GM12878 (cell line): Measurements from ENCODE around the gene ZNF451. TPM values are rescaled to one million over a fixed set of nuclear protein-coding genes. Genes with fewer than 3 reads are reported as not detected.
"Not testable (repeated sequence)": the region's sequence is repeated elsewhere in the genome, so short reads cannot be mapped to it uniquely, and the experiment has no call there.

Experiments
- ATAC-seq: fragments of 200-7000 bp; cut with Tn5 transposase; 3 replicates; pipeline ENCODE4 v1.9.1; 2020; ENCODE audit warnings: mild to moderate bottlenecking, moderate library complexity
- BruUV-seq: library from RNA; stranded (reverse); fragments of 400-500 nt; replicated peaks from 2 replicates; lab custom pipeline; 2021; lab: Mats Ljungman, UMichigan
- CTCF ChIA-PET: fragments of 300-600 bp; sonication (Branson Sonifier 250); formaldehyde crosslinking; extraction: SDS; loops from one replicate; lab custom pipeline; 2021; ENCODE audit warnings: inconsistent platforms; lab: Yijun Ruan, JAX
- POLR2A ChIA-PET: fragments of 350-600 bp; formaldehyde crosslinking; extraction: SDS; loops from one replicate; lab custom pipeline; 2021; ENCODE audit warnings: inconsistent platforms; lab: Charles Lee
- RAD21 ChIA-PET: fragments of 300-600 bp; sonication (Branson Sonifier 250); formaldehyde crosslinking; loops from one replicate; lab custom pipeline; 2023; ENCODE audit warnings: antibody characterized with exemption; ENCODE audit not compliant: unreplicated experiment; lab: Charles Lee
- SMC1A ChIA-PET: fragments of 300-600 bp; sonication (Branson Sonifier 250); formaldehyde crosslinking; loops from one replicate; lab custom pipeline; 2023; ENCODE audit not compliant: unreplicated experiment, uncharacterized antibody; lab: Charles Lee
- DNase-seq: peaks from one replicate; pipeline ENCODE4 v3.0.0-alpha.2; 2011; ENCODE audit warnings: low read depth, low spot score
- FAIRE-seq: peaks from 3 replicates; lab custom pipeline; 2011; peaks lifted over from hg19 to GRCh38; lab: Jason Lieb, UNC
- H2AFZ ChIP-seq: 2 replicates; pipeline ENCODE4 v1.6.0; 2011; ENCODE audit warnings: low read depth, low read length, control low read depth; ENCODE audit not compliant: control insufficient read depth
- H3K27ac ChIP-seq: 2 replicates; pipeline ENCODE4 v1.5.1; 2011; ENCODE audit warnings: control low read depth; ENCODE audit not compliant: control insufficient read depth, insufficient read depth
- H3K27me3 ChIP-seq, 2 experiments: replicated peaks in 1 of 2; 2 replicates each; pipeline versions ENCODE4 v1.6.0 to v1.6.1; 2011; ENCODE audit warnings: low read length in 1 of 2; ENCODE audit not compliant: control insufficient read depth in 2 of 2, insufficient read depth in 2 of 2
- H3K36me3 ChIP-seq, 2 experiments: 2 replicates each; pipeline ENCODE4 v1.5.1; 2011; ENCODE audit warnings: low read length in 1 of 2; ENCODE audit not compliant: control insufficient read depth in 2 of 2, insufficient read depth in 2 of 2
- H3K4me1 ChIP-seq: 2 replicates; pipeline ENCODE4 v1.6.1; 2011; ENCODE audit warnings: mild to moderate bottlenecking, low read length, moderate library complexity, mixed read lengths; ENCODE audit not compliant: control insufficient read depth, insufficient read depth
- H3K4me2 ChIP-seq: 2 replicates; pipeline ENCODE4 v1.6.0; 2011; ENCODE audit warnings: control low read depth; ENCODE audit not compliant: control insufficient read depth, insufficient read depth
- H3K4me3 ChIP-seq: fragments of 200-600 bp; sonication (generic); 2 replicates; pipeline ENCODE4 v1.5.1; 2016
- H3K79me2 ChIP-seq: 2 replicates; pipeline ENCODE4 v1.6.0; 2011; ENCODE audit warnings: low read length; ENCODE audit not compliant: control insufficient read depth, insufficient read depth
- H3K9ac ChIP-seq: 2 replicates; pipeline ENCODE4 v1.8.0; 2011; ENCODE audit warnings: low read length, control low read depth, mixed read lengths; ENCODE audit not compliant: control insufficient read depth, insufficient read depth
- H3K9me3 ChIP-seq: replicated peaks from 3 replicates; pipeline ENCODE4 v1.5.1; 2011; ENCODE audit warnings: mild to moderate bottlenecking, low read length; ENCODE audit not compliant: control insufficient read depth, insufficient read depth
- H4K20me1 ChIP-seq: 2 replicates; pipeline ENCODE4 v1.6.0; 2011; ENCODE audit not compliant: control insufficient read depth, insufficient read depth
- BACH1 ChIP-seq: fragments of 450-650 bp; IDR thresholded peaks from 2 replicates; pipeline ENCODE4 v1.6.1; 2017; ENCODE audit warnings: mild to moderate bottlenecking, borderline replicate concordance
- CREM ChIP-seq: IDR thresholded peaks from 2 replicates; pipeline ENCODE4 v1.6.1; 2014; ENCODE audit warnings: antibody characterized with exemption, low read depth
- EED ChIP-seq: sonication (generic); IDR thresholded peaks from 2 replicates; pipeline ENCODE4 v1.6.1; 2016; ENCODE audit warnings: antibody characterized with exemption, low read depth
- GABPA ChIP-seq: IDR thresholded peaks from 2 replicates; pipeline ENCODE4 v1.6.1; 2014; ENCODE audit warnings: antibody characterized with exemption, low read depth, mild to moderate bottlenecking, inconsistent platforms
- HCFC1 ChIP-seq: fragments of 150-350 bp; IDR thresholded peaks from 2 replicates; pipeline ENCODE4 v1.6.1; 2014; ENCODE audit warnings: low read length
- HDGF ChIP-seq: fragments of 450-650 bp; IDR thresholded peaks from 2 replicates; pipeline ENCODE4 v1.6.1; 2016; ENCODE audit warnings: antibody characterized with exemption
- IRF3 ChIP-seq: fragments of 450-650 bp; IDR thresholded peaks from 2 replicates; pipeline ENCODE4 v1.6.1; 2014; ENCODE audit warnings: mild to moderate bottlenecking
- MXI1 ChIP-seq: fragments of 150-350 bp; IDR thresholded peaks from 2 replicates; pipeline ENCODE4 v1.6.1; 2011; ENCODE audit warnings: low read depth, mild to moderate bottlenecking, inconsistent platforms, low read length, improper control_type of control experiment
- NBN ChIP-seq: fragments of 450-650 bp; IDR thresholded peaks from 2 replicates; pipeline ENCODE4 v1.6.1; 2016
- NFYB ChIP-seq: IDR thresholded peaks from 2 replicates; pipeline ENCODE4 v1.6.1; 2011; ENCODE audit warnings: low read depth, mild to moderate bottlenecking, low read length, improper control_type of control experiment, moderate library complexity; ENCODE audit not compliant: insufficient read depth
- POLR2AphosphoS5 ChIP-seq: IDR thresholded peaks from 2 replicates; pipeline ENCODE4 v1.6.1; 2011; ENCODE audit warnings: mild to moderate bottlenecking, low read length, inconsistent platforms
- RCOR1 ChIP-seq: conservative IDR thresholded peaks from 2 replicates; pipeline ENCODE4 v1.6.1; 2012; ENCODE audit warnings: low read depth, low read length, improper control_type of control experiment
- TCF7 ChIP-seq: IDR thresholded peaks from 2 replicates; pipeline ENCODE4 v1.6.1; 2014; ENCODE audit warnings: antibody characterized with exemption, borderline replicate concordance
- ZBTB40 ChIP-seq: fragments of 450-650 bp; IDR thresholded peaks from 2 replicates; pipeline ENCODE4 v1.6.1; 2016; ENCODE audit warnings: mild to moderate bottlenecking, moderate library complexity, borderline replicate concordance
- WGBS: methylation state at CpG from one replicate; pipeline ENCODE4 v1.1.6; 2016; ENCODE audit warnings: low lambda C conversion rate; ENCODE audit not compliant: insufficient replicate concordance, insufficient coverage; ENCODE audit errors: missing lambda C conversion rate; 5-methylcytosine and 5-hydroxymethylcytosine counted together
- in situ Hi-C: fragments of 300-500 bp; cut with MboI; formaldehyde crosslinking; loops from 9 replicates; pipeline ENCODE4 v1.14.3; 2018; ENCODE audit warnings: mixed read lengths
- intact Hi-C: fragments of 100-400 bp; cut with micrococcal nuclease; formaldehyde crosslinking; loops from one replicate; pipeline ENCODE4 v1.14.2; 2022; ENCODE audit not compliant: unreplicated experiment
- polyA plus RNA-seq, 11 experiments: library from polyadenylated mRNA; depleted of rRNA in 4 of 11; unstranded in 6 of 11; stranded (reverse) in 5 of 11; fragments of >200 nt; fragmentation: Nextera tagmentation in 4 of 11; fragmentation: Illumina TruSeq in 1 of 11; extraction: Ambion mirVana in 4 of 11; extraction: Trizol in 1 of 11; gene quantifications; 1 replicate in 1 of 11; 2 replicates in 10 of 11; pipeline versions ENCODE4 v1.2.1 to v1.2.3, GENCODE V29; 2011 to 2016; ENCODE audit warnings: inconsistent platforms in 2 of 11, missing spikeins in 2 of 11, low read depth in 1 of 11
- total RNA-seq, 4 experiments: library from RNA; depleted of rRNA in 3 of 4; stranded (reverse); fragments of >200 nt in 3 of 4; fragmentation: Illumina TruSeq in 1 of 4; extraction: Trizol in 1 of 4; gene quantifications; 2 replicates each; pipeline versions ENCODE4 v1.2.1 to v1.2.3, GENCODE V29; 2013 to 2021

ZNF451 gene
- total and polyA plus RNA-seq, 10 of the 15 experiments (the other 5 are each of a cell fraction or from before 2014, with no cell fraction given), result 6.5 to 44.4 (median 23.8) TPM

- FAIRE-seq, BruUV-seq, in situ Hi-C loops, H3K9me3 ChIP-seq, H4K20me1 ChIP-seq, H3K36me3 ChIP-seq, H3K27me3 ChIP-seq, H3K4me1 ChIP-seq: not testable (repeated sequence)
- POLR2A ChIA-PET, result interaction anchor here (0.8 kb wide), 1 partner anchor 93 kb away, joined by 3 read pairs; no protein-coding TSS in a partner anchor
- Histone ChIP-seq H3K27ac (peak within 1 kb of the TSS; percentile 22), H3K4me2 (peak within 1 kb of the TSS; percentile 45), H3K4me3 (peak within 1 kb of the TSS; percentile 66), H2AFZ (peak within 1 kb of the TSS; percentile 78), H3K9ac (peak within 1 kb of the TSS; percentile 59), H3K79me2 (peaks cover 29% of the 10 kb centered on the region)
- DNase-seq (peak; percentile 68), ATAC-seq (peak; percentile 95)
- under 1% methylated on average over 46 of the region's 78 CpGs for WGBS
- CTCF ChIA-PET, result interaction anchor here (1.6 kb wide), 1 partner anchor 26 kb away, joined by 5 read pairs; no protein-coding TSS in a partner anchor
- intact Hi-C loops, result loop anchor here (5.0 kb wide), 1 partner anchor 89 kb away; the partner anchor contains the start of gene BEND6
- RAD21 ChIA-PET, result interaction anchor here (0.5 to 1.7 kb wide), 4 partner anchors 9 to 271 kb away, joined by 3 to 4 read pairs (median 3); partner anchors contain the start of gene PRIM2
- SMC1A ChIA-PET, result interaction anchor here (0.7 to 1.0 kb wide), 3 partner anchors 87 to 273 kb away, joined by 3 read pairs; no protein-coding TSS in a partner anchor
- TF ChIP-seq CREM, result 0 out of 2 replicates have a peak, but pooled peaks have one; percentile 13
- TF ChIP-seq MXI1, result 0 out of 2 replicates have a peak, but pooled peaks have one; percentile 24
- peak; percentile 65; the same call in 1 of the 2 replicates for TF ChIP-seq ZBTB40
- TF ChIP-seq RCOR1, result 0 out of 2 replicates have a peak, but pooled peaks have one; percentile 58
- peak; percentile 42; the same call in 1 of the 2 replicates for TF ChIP-seq POLR2AphosphoS5
- peak; percentile 88; the same call in 1 of the 2 replicates for TF ChIP-seq HDGF
- TF ChIP-seq TCF7, result 0 out of 2 replicates have a peak, but pooled peaks have one; percentile 46
- peak; percentile 9; the same call in 1 of the 2 replicates for TF ChIP-seq IRF3
- peak; percentile 51 for TF ChIP-seq HCFC1
- peak; percentile 76 for TF ChIP-seq EED
- peak; percentile 42; the same call in 1 of the 2 replicates for TF ChIP-seq NFYB
- peak; percentile 84 for TF ChIP-seq BACH1
- peak; percentile 70 for TF ChIP-seq GABPA
- TF ChIP-seq NBN, result peak; percentile 74
These were observed 43.4 kb upstream of the ZNF451 start, which contains the start of gene KIAA1586 for GRCh38 chr6:57046332-57047256. KIAA1586 (plus strand) TSS chr6:57046693; CDS start chr6:57046756, 63 bp downstream.
